HG03571 (cell line): ENCODE data around the gene NHP2.
"Not testable (repeated sequence)": the region's sequence is repeated elsewhere in the genome, so short reads cannot be mapped to it uniquely, and the experiment has no call there.

Experiments used
- ATAC-seq: cut with Tn5 transposase; IDR thresholded peaks from one replicate; pipeline ENCODE4 v1.9.1; 2021; ENCODE audit not compliant: unreplicated experiment

The NHP2 gene

DNA sequence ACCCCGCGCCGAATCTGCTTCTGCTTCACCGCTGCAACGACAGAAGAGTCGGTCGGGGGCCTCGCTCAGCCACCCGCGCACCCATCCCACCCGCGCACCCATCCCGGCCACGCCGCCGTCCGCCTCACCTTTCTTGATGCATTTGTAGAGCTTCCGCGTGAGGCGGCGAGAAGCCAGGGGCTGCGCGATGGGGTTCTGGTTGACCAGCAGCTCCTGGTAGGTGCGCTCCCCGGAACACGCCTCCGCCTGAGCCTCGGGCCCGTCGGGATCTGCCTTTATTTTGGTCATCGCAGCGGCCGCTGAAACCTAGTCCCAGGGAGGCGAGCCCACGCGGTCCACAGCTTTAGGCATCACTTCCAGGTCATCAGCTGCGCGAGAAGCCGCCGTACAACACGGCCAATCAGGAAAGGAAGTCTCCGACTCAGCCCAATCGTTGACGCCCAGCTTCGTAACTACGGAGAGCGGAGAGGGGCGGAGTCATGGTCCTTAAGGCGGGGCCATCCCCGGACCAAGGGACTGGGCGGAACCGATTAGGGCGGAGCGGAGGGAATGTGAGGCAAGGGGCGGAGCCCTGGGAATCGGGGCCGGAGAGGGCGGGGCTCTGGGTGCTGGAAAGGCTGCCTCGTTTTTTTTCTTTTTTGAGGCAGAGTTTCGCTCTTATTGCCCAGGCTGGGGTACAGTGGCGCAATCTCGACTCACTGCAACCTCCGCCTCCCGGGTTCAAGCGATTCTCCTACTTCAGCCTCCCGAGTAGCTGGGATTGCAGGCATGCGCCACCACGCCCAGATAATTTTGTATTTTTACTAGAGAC lies at the start of gene NHP2:
NHP2 (minus strand) TSS at position 356 of the 811 bp plus-strand sequence; CDS start at position 288, 68 bp downstream.
- ATAC-seq: peak; percentile 99

DNA sequence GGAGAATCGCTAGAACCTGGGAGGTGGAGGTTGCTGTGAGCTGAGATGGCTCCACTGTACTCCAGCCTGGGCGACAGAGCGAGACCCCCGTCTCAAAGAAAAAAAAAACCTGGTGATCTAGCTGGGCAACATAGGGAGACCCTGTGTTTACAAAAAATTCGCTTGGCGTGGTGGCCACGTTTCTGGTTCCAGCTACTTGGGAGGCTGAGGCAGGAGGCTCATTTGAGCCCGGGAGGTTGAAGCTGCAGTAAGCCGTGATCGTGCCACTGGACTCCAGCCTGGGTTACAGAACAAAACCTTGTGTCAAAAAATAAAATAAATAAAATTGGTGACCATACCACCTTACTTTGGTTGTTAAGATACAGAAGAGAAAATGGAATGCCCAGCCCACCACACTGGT lies 48.9 kb upstream of the NHP2 start:
- ATAC-seq: no peak

DNA sequence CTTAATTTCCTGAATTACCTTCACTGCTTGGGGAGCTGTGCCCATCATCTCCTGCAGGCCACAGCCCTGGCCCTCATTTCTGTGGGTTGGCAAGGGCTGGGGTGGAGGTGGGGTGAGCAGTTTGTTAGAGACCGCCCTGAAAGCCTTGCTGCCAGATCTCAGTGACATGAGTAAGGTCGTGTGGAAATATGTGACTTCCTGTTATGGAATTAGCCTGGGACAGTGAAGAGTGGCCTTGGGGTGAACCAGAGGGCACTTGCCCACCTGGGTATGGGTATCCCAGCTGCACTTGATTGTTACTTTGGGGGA lies 48.2 kb upstream of the NHP2 start:
- no peak for ATAC-seq

DNA sequence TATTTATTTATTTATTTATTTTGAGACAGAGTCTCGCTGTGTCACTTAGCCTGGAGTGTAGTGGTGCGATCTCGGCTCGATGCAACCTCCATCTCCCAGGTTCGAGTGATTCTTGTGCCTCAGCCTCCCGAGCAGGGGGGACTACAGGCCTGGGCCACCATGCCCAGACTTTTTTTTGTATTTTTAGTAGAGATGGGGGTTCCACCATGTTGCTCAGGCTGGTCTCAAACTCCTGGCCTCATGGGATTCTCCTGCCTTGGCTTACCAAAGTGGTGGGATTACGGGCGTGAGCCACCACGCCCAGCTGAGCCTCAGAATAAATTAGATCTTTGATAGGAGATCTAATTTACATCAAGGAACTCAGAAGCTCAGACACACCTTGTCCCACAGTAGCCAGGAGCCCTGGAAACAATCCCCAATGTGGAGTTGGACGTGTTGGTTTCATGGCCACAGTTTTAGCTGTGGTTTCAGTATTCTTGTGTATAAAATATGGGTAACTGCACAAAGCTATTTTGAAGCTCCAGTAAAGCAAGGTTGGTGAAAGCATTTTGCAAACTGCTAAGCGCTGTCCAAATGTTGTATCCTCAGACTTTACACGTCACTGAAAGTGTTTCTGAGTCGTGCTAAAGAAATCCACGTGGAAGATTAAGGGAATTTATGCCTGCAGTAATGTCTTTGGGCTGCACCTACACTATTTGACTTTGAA lies 47.7 kb upstream of the NHP2 start:
- no peak for ATAC-seq

DNA sequence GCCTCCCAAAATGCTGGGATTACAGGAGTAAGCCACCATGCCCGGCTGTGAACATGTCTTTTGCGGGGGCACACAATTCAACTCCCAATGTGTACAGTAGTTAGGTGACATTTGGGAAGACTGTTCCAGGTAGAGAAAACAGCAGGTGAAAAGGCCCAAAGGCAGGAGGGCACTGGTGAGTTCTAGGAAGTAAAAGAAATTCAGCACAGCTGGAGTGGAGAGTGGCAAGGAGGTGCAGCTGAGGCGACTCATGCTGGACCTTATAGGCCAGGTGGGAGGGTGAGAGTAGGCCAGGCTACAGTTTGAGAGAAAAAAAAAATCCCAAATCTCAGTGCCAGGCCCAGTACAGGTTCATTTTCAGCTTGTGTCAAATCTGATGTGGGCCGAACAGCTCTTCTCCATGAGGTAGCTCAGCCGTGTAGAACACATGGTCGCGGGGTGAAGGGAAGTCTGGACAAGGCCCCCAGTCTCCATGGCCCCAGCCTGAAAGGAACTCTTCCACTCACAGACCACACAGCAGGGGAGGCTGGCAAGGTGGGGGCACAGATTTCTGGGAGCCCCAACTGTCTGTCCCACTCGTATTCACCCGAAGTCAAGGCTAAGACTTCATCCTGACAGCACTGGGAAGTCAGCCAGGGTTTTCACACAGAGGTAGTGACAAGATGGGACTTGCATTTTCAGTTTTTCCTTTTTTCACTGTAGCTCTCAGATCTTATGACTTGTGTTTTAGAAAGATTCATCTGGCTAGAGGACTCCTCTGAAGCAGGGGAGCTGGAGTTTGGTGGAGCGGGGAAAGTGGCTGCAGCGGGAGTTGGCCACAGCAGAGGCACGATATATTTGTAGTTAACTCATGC lies 46.1 kb upstream of the NHP2 start:
- ATAC-seq: no peak

DNA sequence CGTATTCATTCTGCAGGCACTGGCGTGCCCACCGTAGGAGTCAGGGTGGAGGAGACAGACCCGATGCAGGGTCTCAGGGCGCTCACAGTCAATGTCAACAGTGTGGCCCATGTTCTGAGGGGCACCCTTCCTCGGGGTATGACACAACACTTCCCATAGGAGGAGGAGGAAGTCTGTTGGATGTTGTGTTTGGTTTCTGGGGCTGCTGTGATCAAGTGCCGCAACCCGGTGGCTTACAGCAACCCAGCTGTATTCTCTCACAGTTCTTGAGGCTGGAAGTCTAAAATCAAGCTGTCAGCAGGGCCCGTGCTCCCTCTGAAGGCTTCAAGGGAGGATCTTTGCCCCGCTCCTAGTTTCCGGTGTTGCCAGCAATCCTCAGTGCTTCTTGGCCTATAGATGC lies 45.0 kb upstream of the NHP2 start:
- no peak for ATAC-seq

DNA sequence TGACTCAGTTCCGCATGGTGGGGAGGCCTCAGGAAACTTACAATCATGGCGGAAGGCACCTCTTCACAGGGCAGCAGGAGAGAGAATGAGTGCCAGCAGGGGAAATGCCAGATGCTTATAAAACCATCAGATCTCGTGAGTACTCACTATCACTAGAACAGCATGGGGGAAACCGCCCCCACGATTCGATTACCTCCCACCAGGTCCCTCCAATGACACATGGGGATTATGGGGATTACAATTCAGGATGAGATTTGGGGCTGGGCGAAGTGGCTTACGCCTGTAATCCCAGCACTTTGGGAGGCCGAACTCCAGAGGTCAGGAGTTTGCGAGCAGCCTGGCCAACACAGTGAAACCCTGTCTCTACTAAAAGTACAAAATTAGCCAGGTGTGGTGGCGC lies 44.5 kb upstream of the NHP2 start:
- ATAC-seq: not testable (repeated sequence)

DNA sequence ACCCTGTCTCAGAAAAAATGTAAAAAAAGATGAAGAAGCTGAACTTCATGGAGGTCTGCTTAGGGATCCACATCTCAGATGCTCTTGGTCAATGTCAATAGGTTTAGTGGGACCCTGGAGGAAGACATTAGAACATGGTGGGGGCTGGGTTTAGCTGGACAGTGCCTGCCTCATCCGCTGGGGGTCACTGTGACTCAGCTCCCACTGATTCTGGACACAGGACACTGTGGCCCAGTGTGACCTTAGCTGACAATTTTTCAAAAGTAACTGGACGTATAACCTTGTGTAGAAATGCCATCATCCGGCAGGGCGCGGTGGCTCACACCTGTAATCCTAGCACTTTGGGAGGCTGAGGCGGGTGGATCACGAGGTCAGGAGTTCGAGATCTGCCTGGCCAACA lies 43.3 kb upstream of the NHP2 start:
- no peak for ATAC-seq

DNA sequence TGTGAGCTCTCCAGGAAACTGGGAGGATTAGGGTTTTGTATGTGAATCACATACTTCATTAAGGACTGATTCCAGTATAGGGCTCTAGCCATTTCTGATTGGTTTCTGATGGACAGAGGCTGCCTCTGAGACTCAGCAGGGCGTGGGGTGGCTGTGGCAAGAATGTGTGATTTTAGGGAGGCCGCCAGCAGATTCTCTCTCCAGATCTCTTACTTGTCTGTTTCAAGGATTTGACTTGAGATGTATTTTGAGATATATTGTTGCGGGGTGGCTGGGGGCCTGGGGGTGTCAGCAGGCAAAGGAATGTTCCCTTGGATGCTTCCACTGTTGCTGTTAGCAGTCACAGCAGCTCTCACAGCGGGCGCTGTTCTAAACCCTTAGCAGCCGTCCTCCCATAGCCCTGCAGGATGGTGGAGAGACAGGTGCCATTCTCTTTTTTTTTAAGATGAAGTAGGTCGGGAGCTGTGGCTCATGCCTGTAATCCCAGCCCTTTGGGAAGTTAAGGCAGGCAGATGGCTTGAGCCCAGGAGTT lies 42.7 kb upstream of the NHP2 start:
- no peak for ATAC-seq

DNA sequence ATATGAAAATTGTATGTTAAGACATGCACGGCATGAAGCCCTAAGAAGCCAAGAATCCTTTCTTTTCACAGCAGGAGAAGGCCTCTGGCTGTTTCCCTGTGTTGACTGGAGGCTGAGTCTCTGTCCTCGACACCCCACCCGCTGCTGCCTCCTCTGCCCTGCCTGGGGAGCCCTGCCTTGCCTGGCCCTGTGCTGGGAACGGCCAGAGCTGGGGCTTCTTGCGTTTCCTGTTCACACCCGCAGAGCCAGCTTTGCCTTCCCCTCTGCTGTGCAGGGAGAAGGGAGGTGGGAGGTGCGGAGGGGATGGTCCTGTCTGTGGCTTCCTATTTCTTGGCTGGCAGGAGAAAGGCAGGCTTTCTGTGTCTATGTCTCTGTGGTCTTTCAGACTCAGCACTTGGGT lies 40.3 kb upstream of the NHP2 start:
- no peak for ATAC-seq

DNA sequence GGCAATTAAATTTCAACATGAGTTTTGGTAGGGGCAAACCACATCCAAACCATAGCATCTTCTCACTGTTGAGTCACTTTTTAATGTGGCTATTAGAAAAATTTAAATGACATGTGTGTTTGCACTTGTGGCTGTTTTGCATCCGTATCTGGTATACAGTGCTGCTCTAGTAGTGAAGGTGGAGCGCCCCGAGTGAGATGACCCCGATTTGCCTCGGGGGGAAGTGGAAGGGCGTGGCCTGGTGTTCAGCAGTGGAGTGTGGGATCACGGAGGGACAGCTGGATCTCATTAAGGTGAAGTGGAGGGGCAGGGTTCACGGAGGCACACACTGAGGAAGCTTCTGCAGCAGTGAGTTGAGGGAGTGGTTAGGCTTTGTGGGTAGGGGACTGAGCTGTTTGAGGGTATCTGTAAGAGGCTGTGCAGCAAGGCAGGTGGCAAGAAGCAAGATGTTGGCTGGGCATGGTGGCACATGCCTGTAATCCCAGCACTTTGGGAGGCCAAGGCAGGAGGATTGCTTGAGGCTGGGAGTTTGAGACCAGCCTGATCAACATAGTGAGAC lies 39.6 kb upstream of the NHP2 start:
- no peak for ATAC-seq

DNA sequence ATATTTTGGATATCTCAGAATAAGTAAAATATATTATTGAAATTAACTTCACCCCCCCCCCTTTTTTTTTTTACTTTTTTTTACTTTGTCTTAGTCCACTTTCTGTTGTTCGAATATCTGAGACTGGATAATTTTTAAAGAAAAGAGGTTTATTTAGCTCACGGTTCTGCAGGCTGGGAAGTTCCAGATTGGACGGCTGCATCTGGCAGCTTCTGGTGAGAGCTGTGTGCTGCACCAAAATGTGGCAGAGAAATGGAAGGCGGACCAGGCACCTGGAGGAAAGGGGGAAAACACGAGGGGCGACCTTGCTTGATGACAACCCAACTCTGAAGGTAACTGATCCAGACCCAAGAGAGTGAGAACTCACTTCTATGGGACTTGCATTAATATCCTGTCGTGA lies 39.1 kb upstream of the NHP2 start:
- ATAC-seq: no peak

DNA sequence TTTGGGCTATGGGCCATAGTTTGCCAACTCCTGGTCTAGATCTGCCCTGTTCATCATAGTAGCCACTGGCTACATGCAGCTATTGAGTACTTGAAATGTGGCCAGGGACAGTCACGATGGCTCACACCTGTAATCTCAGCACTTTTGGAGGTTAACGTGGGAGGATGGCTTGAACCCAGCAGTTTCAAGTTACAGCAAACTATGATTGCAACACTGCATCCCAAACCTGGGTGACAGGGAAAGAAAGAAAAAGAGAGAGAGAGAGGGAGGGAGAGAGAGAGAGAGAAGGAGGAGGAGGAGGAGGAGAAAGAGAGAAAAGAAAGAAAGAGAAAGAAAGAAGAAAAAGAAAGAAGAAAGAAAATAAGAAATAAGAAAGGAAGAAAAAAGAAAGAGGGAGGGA lies 38.6 kb upstream of the NHP2 start:
- no peak for ATAC-seq

DNA sequence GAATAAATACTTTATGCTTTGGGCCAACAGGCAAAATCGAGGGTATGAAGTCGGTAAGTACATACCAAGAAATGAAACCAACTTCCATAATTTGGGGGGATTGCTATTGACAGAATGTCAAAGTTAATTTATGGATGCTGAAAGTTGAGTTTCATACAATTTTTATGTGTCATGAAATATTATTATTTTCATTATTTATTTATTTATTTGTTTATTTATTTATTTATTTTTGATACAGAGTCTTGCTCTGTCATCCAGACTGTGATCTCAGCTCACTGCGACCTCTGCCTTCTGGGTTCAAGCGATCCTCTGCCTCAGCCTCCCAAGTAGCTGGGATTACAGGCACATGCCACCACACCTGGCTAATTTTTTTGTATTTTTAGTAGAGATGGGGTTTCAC lies 38.0 kb upstream of the NHP2 start:
- ATAC-seq: no peak

DNA sequence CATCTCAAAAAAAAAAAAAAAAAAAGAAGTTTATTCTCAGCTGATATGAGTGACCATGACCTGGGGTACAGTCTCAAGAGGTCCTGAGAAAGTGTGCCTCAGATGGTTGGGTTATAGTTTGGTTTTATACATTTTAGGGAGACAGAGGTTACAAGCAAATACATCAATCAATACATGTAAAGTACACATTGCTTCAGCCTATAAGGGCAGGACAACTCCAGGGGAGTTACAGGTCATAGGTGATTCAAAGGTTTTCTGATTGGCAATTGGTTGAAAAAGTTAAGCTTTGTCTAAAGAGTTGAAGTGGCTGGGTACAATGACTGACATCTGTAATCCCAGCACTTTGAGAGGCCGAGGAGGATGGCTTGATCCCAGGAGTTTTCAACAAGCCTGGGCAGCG lies 35.7 kb upstream of the NHP2 start:
- no peak for ATAC-seq

DNA sequence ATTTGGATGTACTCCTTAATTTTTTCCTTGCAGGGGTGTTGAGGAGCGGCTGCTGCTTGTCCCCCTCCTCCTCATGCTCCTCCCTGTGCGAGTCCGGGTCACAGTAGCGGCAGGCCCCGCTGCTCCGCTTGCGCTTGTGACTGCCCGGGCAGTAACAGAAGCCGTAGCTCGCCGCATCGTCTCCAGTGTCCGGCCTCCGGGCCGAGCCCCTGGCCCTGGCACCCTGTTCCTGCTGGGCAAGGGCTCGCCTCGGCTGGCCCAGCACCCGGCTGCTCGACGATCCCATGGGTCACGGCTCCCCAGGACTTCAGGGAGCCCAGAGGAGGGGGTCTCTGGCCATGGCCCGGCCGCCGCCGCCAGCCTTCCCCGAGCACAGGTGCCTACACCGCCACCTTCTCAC lies 33.3 kb upstream of the NHP2 start, which contains the start of gene GMCL2:
GMCL2 (minus strand) TSS at position 358 of the 400 bp plus-strand sequence; CDS start at position 286, 72 bp downstream.
- no peak for ATAC-seq

DNA sequence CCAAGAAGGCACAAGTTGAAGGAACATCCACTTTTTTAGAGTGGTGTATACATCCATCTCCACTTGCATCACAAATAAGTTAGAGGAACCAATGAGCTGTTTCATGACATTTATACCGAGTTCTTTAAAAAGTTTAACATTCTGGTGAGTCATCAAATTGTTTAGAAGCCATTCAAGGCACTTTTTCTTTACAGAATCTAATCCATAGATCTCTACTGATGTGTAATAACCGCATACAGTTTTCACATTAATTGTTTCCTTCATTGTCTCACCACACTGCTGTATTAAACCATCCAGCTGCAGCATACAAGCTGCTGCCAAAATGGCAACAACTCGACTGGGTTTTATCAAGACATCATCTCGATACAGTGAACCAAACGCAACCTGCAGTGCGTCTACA lies 32.7 kb upstream of the NHP2 start:
- no peak for ATAC-seq

DNA sequence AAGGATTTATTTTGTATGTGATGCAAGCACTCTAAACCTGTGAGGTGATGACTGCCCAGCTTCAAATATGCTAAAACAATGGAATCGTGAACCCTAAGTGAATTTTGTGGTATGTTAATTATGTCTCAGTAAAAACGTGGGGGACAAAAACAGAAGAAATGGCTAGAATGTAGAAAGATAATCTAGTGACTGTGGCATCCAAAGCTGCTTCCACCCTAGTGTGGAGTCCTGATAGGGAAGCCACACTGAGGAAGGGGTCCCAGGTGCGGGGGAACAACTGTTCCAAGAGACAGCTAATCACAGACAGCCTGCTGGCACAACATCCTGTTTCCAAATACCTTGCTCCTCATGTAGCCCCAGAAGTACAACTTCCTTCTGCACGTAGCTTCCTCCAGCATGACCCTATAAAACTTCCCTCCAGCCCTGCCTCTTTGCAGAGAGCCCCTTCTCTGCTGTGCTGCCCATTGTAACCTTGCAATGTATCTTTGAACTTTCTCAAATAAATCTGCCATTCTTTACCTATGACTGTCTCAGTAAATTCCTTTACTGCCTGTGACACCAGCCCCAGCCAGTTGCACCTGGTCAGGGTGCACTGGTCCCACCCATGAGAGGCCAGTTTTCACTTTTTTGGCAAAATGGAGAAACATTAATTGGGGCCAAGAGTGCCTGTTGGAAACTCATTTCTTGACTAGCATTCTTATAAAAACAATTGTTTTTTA lies 28.6 kb upstream of the NHP2 start:
- ATAC-seq: no peak

DNA sequence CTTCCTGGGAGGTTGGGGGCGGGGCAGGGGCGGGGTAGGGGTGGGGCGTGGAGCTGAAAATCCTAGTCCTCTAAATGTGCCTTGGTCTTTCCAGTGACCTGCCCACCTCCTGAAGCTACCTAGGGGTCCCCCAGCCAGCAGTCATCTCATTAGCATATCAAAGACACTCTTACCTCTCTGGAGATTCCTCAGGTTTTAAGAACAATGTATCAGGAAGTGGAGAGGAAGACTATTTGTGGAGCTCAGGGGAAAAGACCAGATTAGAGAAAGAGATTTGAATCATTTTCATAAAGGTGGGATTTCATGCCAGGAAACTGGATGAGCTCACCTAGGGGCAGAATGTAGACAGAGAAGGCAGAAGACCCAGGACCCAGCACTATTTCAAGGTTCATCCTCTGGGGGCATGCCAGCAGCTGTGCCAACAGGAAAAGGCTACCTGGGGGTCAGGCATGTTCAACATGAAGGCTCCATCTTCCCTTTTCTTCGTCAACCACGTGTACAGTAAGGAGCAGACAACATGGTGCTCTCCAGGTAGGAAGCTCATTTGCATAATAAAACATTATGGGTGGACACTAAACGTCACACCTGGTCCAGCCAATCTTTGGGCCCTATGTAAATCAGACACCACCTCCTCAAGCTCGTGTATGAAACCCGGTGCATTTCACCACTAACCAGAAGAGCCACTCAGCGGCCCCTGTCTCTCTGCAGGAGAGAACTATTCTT lies 26.6 kb upstream of the NHP2 start:
- no peak for ATAC-seq

DNA sequence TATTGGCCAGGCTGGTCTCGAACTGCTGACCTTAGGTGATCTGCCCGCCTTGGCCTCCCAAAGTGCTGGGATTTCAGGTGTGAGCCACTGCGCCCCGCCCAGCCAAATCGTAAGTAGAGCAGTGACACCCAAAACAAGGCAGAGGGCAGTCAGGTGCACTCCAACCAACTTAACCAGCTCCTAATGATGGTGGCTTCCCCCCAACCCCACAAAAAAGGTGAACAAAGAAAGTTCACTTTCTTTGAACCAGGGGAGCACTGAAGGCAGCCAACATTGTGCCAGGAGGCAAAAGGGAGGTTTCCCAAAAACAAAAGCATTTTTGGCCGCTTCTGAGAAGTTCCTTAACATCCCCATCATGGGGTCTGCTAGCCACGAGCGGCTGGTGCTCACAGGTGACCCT lies 23.9 kb upstream of the NHP2 start:
- no peak for ATAC-seq
